ENCODE data around the gene MFSD2A. TPM values are rescaled to one million over a fixed set of nuclear protein-coding genes. Genes with fewer than 3 reads are reported as not detected.

Gene MFSD2A
- total and polyA plus RNA-seq, 10 of the 15 experiments (the other 5 are each of a cell fraction or from before 2014, with no cell fraction given): 0.84 to 30.1 (median 15.2) TPM

DNA sequence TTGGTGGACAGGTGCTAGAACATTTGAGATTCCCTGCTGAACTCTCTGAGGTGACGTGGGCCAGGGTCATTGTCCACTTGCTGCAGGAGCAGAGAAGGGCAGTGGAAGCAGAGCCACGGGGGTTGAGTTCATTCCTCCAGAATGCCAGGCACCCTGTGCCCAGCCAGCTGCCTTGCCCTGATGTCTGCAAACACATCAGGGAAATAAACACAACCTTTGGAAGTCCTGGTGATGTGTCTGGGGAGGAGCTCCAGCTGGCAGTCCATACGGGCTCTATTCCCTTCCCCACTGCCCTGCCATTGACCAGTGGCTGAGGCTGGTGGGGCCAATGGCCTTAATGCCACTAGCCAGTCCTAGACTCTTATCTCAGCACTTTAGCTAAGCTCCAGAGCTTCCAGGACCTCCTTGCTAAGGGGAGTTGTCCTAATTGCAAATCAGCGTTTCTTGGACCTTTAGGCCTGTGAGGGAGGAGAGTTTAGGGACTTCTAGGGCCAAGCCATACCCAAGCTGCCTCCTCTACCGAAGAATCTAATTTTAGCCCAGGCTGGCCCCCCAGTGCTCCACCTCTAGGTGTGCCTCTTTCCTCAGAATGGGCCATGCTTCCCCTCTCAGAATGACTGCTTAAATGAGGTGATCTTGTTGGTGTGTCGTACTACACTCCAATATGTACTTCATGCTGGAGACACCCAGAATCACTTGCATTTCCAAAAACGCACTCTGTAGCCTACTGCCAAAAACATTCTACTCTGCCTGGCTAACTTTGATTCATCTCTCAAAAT lies 25.9 kb upstream of the MFSD2A start (continued):
- TF ChIP-seq, protein P1, sequence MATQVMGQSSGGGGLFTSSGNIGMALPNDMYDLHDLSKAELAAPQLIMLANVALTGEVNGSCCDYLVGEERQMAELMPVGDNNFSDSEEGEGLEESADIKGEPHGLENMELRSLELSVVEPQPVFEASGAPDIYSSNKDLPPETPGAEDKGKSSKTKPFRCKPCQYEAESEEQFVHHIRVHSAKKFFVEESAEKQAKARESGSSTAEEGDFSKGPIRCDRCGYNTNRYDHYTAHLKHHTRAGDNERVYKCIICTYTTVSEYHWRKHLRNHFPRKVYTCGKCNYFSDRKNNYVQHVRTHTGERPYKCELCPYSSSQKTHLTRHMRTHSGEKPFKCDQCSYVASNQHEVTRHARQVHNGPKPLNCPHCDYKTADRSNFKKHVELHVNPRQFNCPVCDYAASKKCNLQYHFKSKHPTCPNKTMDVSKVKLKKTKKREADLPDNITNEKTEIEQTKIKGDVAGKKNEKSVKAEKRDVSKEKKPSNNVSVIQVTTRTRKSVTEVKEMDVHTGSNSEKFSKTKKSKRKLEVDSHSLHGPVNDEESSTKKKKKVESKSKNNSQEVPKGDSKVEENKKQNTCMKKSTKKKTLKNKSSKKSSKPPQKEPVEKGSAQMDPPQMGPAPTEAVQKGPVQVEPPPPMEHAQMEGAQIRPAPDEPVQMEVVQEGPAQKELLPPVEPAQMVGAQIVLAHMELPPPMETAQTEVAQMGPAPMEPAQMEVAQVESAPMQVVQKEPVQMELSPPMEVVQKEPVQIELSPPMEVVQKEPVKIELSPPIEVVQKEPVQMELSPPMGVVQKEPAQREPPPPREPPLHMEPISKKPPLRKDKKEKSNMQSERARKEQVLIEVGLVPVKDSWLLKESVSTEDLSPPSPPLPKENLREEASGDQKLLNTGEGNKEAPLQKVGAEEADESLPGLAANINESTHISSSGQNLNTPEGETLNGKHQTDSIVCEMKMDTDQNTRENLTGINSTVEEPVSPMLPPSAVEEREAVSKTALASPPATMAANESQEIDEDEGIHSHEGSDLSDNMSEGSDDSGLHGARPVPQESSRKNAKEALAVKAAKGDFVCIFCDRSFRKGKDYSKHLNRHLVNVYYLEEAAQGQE (IDR thresholded peaks at IDR 0.05; ENCODE audit: low read depth, low read length): no peak
- TF ChIP-seq NR2C2 (IDR thresholded peaks at IDR 0.05; ENCODE audit: borderline replicate concordance, control insufficient read depth, insufficient read length, low read depth): no peak

DNA sequence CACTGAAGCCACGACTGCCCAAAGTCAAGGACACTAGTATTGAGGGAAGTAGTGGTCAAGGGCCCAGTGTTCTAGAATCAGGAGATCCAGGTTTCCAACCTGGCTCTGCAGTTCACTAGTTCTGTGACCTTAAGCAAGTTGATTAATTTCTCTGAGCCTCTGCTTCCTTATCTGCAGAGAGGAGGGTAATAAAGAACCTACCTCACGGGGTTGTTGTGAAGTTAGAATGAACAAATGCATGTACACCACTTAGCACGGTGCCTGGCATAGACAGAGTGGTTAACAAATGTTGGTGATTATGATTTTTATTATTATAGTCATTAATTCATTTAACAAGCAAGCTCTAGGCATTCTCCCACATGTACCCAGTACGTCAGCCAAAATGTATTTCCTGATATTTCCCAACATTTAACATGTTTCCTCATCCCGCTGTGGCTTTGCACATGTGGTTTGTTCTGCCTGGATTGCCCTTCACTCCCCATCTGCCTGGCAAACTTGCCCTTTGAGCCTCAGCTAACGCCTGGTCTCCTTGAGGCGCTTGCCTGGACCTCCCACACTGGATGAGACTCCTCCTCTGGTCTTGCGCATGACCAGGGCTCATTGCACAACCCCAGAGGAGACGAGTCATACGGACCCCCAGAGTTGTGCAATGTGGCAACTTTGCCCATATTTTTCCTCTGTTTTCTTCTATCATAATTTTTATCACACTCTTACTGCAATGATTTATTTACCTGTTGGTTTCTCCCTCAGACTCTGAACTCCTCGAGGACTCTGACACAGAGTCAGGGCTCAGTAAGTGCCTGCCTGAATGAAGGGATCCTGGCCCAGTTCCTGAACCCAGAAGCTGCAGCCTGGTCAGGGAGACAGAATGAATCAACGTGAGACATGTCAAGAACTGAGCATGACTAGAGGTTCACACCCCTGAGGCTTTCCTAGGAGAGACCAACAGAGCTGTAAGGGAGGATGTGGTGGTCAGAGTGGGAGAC lies 20.7 kb upstream of the MFSD2A start:
- no peaks in the 10 kb centered on the region for H3K79me2 ChIP-seq (ENCODE audit: control insufficient read depth, insufficient read depth, low read length)
- ChIA-PET SMC1A (ENCODE audit: uncharacterized antibody, unreplicated experiment) (interaction anchor here (1.1 to 1.7 kb wide), 3 partner anchors 10 to 28 kb away, joined by 3 to 5 read pairs (median 3); no protein-coding TSS in a partner anchor), CTCF (interaction anchor here (0.5 to 3.0 kb wide), 7 partner anchors 11 to 209 kb away, joined by 3 to 16 read pairs (median 3); no protein-coding TSS in a partner anchor), RAD21 (ENCODE audit: unreplicated experiment) (no interaction called here), POLR2A (no interaction called here)
- H4K20me1 ChIP-seq (ENCODE audit: control insufficient read depth, insufficient read depth): no peaks in the 10 kb centered on the region
- no TSS peak for BruUV-seq (replicated peaks)
- intact Hi-C loops (cut with micrococcal nuclease; ENCODE audit: unreplicated experiment) (no loop called here), in situ Hi-C loops (cut with MboI) (no loop called here)
- 30% methylated on average over 12 of the region's 12 CpGs for WGBS (ENCODE audit: insufficient coverage, insufficient replicate concordance, low lambda C conversion rate, missing lambda C conversion rate)
- H3K9me3 ChIP-seq (replicated peaks; ENCODE audit: control insufficient read depth, insufficient read depth, low read length): no peaks in the 10 kb centered on the region
- H2AFZ ChIP-seq (ENCODE audit: control insufficient read depth, low read depth, low read length): no peak overlapping the region
- no peak overlapping the region for H3K27ac ChIP-seq (ENCODE audit: control insufficient read depth, insufficient read depth)
- no peaks in the 10 kb centered on the region for H3K27me3 ChIP-seq (replicated peaks in 1 of 2; ENCODE audit: control insufficient read depth in 2 of 2, insufficient read depth in 2 of 2, low read length in 1 of 2)
- no peak for ATAC-seq
- H3K9ac ChIP-seq (ENCODE audit: control insufficient read depth, insufficient read depth, low read length): no peak overlapping the region
- no peak for DNase-seq (ENCODE audit: low read depth, low spot score)
- no peak for FAIRE-seq
- no peak overlapping the region for H3K4me3 ChIP-seq
- no peak overlapping the region for H3K4me2 ChIP-seq (ENCODE audit: control insufficient read depth, insufficient read depth)
- H3K4me1 ChIP-seq (ENCODE audit: control insufficient read depth, insufficient read depth, low read length): no peaks in the 10 kb centered on the region
- H3K36me3 ChIP-seq (ENCODE audit: control insufficient read depth in 2 of 2, insufficient read depth in 2 of 2, low read length in 1 of 2): no peaks in the 10 kb centered on the region
- TF ChIP-seq NR2C1 (IDR thresholded peaks at IDR 0.05) (no peak), CEBPB (IDR thresholded peaks at IDR 0.05; ENCODE audit: borderline replicate concordance in 1 of 2, low read depth in 2 of 2, low read length in 2 of 2) (no peak), TBL1XR1 (IDR thresholded peaks at IDR 0.05; ENCODE audit: low read depth, low read length) (no peak), RB1 (IDR thresholded peaks at IDR 0.05; ENCODE audit: borderline replicate concordance) (no peak)
- TF ChIP-seq, protein P2, sequence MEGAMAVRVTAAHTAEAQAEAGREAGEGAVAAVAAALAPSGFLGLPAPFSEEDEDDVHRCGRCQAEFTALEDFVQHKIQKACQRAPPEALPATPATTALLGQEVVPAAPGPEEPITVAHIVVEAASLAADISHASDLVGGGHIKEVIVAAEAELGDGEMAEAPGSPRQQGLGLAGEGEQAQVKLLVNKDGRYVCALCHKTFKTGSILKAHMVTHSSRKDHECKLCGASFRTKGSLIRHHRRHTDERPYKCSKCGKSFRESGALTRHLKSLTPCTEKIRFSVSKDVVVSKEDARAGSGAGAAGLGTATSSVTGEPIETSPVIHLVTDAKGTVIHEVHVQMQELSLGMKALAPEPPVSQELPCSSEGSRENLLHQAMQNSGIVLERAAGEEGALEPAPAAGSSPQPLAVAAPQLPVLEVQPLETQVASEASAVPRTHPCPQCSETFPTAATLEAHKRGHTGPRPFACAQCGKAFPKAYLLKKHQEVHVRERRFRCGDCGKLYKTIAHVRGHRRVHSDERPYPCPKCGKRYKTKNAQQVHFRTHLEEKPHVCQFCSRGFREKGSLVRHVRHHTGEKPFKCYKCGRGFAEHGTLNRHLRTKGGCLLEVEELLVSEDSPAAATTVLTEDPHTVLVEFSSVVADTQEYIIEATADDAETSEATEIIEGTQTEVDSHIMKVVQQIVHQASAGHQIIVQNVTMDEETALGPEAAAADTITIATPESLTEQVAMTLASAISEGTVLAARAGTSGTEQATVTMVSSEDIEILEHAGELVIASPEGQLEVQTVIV (IDR thresholded peaks at IDR 0.05; ENCODE audit: borderline replicate concordance, partially characterized antibody): no peak
- TF ChIP-seq, protein P3, sequence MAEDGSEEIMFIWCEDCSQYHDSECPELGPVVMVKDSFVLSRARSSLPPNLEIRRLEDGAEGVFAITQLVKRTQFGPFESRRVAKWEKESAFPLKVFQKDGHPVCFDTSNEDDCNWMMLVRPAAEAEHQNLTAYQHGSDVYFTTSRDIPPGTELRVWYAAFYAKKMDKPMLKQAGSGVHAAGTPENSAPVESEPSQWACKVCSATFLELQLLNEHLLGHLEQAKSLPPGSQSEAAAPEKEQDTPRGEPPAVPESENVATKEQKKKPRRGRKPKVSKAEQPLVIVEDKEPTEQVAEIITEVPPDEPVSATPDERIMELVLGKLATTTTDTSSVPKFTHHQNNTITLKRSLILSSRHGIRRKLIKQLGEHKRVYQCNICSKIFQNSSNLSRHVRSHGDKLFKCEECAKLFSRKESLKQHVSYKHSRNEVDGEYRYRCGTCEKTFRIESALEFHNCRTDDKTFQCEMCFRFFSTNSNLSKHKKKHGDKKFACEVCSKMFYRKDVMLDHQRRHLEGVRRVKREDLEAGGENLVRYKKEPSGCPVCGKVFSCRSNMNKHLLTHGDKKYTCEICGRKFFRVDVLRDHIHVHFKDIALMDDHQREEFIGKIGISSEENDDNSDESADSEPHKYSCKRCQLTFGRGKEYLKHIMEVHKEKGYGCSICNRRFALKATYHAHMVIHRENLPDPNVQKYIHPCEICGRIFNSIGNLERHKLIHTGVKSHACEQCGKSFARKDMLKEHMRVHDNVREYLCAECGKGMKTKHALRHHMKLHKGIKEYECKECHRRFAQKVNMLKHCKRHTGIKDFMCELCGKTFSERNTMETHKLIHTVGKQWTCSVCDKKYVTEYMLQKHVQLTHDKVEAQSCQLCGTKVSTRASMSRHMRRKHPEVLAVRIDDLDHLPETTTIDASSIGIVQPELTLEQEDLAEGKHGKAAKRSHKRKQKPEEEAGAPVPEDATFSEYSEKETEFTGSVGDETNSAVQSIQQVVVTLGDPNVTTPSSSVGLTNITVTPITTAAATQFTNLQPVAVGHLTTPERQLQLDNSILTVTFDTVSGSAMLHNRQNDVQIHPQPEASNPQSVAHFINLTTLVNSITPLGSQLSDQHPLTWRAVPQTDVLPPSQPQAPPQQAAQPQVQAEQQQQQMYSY (CRISPR knock-in tag; IDR thresholded peaks at IDR 0.05): no peak

Data from GM12878 (cell line).